BJ (cell line): Measurements from ENCODE around the gene FCER1G. TPM values are rescaled to one million over a fixed set of nuclear protein-coding genes. Genes with fewer than 3 reads are reported as not detected.

ENCODE experiments used
- CTCF ChIA-PET: fragments of 350-600 bp; formaldehyde crosslinking; extraction: SDS; loops from one replicate; lab custom pipeline; 2021; ENCODE audit warnings: antibody characterized with exemption, inconsistent platforms; lab: Yijun Ruan, JAX
- POLR2A ChIA-PET: fragments of 300-600 bp; sonication (Branson Sonifier 250); formaldehyde crosslinking; extraction: SDS; loops from one replicate; lab custom pipeline; 2021; ENCODE audit warnings: antibody characterized with exemption; lab: Charles Lee
- DNase-seq: peaks from one replicate; pipeline ENCODE4 v3.0.0-alpha.2; 2011; ENCODE audit warnings: low read depth
- H3K27me3 ChIP-seq: 2 replicates; pipeline ENCODE4 v1.6.0; 2011; ENCODE audit warnings: low read length; ENCODE audit not compliant: control insufficient read depth, insufficient read depth
- H3K36me3 ChIP-seq: 2 replicates; pipeline ENCODE4 v1.5.1; 2011; ENCODE audit warnings: low read length; ENCODE audit not compliant: control insufficient read depth, insufficient read depth
- H3K4me3 ChIP-seq: 2 replicates; pipeline ENCODE4 v1.5.1; 2011; ENCODE audit warnings: low read depth, mild to moderate bottlenecking, control low read depth, low read length
- polyA plus RNA-seq: library from polyadenylated mRNA; depleted of rRNA; stranded (reverse); fragments of >200 nt; gene quantifications from 2 replicates; pipeline ENCODE4 v1.2.3, GENCODE V29; 2011
- TF ChIP-seq, protein P1 (sequence below): IDR thresholded peaks from 2 replicates; pipeline ENCODE4 v1.5.1; 2011; ENCODE audit warnings: low read depth, mild to moderate bottlenecking, control low read depth, inconsistent platforms, low read length, moderate library complexity; ENCODE audit not compliant: insufficient read depth

The FCER1G gene
- polyA plus RNA-seq, 1 experiment: 0.38 TPM

DNA sequence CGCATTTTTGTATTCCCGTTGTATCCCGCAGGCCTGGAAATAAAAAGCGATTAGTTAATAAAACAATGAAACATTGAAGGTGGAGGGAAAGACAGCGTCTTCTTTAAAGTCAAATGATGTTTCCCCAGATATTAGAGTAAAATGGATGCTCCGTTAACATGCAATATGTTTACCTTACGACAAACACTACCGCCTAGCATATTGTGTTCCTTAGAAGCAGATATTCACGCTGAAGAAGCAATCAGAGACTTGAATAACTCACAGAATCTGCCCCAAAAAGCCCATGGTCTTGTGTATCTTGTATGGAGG lies 37.2 kb upstream of the FCER1G start:
- Histone ChIP-seq H3K4me3 (peak overlapping the region; percentile 95; the same call in 1 of the 2 replicates), H3K27me3 (no peaks in the 10 kb centered on the region), H3K36me3 (peaks cover 9% of the 10 kb centered on the region)
- TF ChIP-seq, protein P1, sequence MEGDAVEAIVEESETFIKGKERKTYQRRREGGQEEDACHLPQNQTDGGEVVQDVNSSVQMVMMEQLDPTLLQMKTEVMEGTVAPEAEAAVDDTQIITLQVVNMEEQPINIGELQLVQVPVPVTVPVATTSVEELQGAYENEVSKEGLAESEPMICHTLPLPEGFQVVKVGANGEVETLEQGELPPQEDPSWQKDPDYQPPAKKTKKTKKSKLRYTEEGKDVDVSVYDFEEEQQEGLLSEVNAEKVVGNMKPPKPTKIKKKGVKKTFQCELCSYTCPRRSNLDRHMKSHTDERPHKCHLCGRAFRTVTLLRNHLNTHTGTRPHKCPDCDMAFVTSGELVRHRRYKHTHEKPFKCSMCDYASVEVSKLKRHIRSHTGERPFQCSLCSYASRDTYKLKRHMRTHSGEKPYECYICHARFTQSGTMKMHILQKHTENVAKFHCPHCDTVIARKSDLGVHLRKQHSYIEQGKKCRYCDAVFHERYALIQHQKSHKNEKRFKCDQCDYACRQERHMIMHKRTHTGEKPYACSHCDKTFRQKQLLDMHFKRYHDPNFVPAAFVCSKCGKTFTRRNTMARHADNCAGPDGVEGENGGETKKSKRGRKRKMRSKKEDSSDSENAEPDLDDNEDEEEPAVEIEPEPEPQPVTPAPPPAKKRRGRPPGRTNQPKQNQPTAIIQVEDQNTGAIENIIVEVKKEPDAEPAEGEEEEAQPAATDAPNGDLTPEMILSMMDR: no peak
- DNase-seq: no peak
- POLR2A ChIA-PET: no interaction called here
- CTCF ChIA-PET: interaction anchor here (1.0 kb wide), 1 partner anchor 12 kb away, joined by 3 read pairs; the partner anchor contains the start of gene PPOX

DNA sequence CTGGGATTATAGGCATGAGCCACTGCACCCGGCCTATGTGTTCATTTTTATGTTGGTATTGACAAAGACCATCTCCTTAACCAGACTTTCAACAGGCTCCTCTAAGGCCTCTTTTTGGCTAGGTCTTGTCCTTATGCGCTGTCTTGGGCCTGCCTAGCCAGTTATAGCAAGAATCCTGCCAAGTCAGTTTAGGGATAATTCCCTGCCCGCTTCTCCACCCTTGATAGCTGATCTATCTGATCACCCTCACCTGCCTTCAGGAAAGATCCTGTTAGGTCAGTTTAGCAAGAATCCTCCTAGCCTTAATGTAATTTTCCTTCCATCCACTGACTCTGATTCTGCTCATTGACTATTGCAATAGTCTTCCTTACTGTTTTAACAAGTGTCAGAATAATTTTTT lies 35.4 kb upstream of the FCER1G start:
- no peak for DNase-seq
- H3K27me3 ChIP-seq: no peaks in the 10 kb centered on the region
- CTCF ChIA-PET: interaction anchor here (0.6 to 4.0 kb wide), 9 partner anchors 10 to 226 kb away, joined by 3 to 34 read pairs (median 3); no protein-coding TSS in a partner anchor
- peaks cover 5% of the 10 kb centered on the region for H3K36me3 ChIP-seq
- POLR2A ChIA-PET: no interaction called here
- TF ChIP-seq, protein P1: no peak
- H3K4me3 ChIP-seq: no peak overlapping the region

DNA sequence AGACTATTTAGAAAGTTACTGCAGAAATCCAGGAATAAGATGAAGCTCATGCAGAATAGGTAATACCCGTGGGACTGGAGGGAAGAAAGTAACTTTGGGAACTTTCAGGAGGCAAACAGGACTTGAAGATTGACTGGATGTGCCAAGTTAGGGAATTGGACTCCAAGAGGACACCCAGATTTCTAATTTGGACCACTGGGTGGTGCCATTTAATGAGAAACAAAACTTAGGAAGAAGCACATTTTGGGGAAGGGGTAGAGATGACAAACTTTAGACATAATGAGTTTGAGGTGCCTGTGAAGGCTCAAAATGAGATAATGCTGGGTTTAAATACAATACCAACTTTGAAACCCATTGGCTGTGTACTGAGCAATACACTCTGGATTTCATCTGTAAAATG lies 34.5 kb upstream of the FCER1G start:
- TF ChIP-seq, protein P1: peak; percentile 33
- no peak for DNase-seq
- Histone ChIP-seq H3K27me3 (no peaks in the 10 kb centered on the region), H3K4me3 (no peak overlapping the region), H3K36me3 (peaks cover 3% of the 10 kb centered on the region; the same call in 1 of the 2 replicates)
- ChIA-PET CTCF (interaction anchor here (1.0 to 4.0 kb wide), 6 partner anchors 12 to 209 kb away, joined by 3 to 34 read pairs (median 3); partner anchors contain the start of gene PPOX), POLR2A (no interaction called here)

DNA sequence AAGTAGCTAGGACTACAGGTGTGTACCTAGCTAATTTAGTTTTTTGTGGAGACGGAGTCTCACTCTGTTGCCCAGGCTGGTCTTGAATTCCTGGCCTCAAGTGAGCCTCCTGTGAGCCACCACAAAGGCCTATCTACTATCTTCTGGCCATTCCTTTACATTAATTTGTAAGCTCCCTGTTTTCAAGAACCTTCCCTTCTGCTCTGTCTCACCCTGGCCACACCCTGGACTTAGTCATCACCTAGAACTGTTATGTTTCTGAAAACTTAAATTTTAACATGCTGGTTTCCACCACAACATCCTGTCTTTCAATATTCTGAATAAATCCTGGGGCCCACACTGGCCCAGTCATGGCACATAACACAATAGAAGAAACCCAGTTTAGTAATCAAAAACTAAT lies 32.9 kb upstream of the FCER1G start:
- CTCF ChIA-PET: interaction anchor here (1.1 to 4.0 kb wide), 5 partner anchors 10 to 44 kb away, joined by 3 to 34 read pairs (median 5); partner anchors contain the start of gene TOMM40L
- TF ChIP-seq, protein P1: no peak
- POLR2A ChIA-PET: interaction anchor here (1.0 kb wide), 1 partner anchor 20 kb away, joined by 3 read pairs; the partner anchor contains the start of gene NDUFS2
- H3K27me3 ChIP-seq: no peaks in the 10 kb centered on the region
- no peak for DNase-seq
- H3K36me3 ChIP-seq: no peaks in the 10 kb centered on the region
- no peak overlapping the region for H3K4me3 ChIP-seq

DNA sequence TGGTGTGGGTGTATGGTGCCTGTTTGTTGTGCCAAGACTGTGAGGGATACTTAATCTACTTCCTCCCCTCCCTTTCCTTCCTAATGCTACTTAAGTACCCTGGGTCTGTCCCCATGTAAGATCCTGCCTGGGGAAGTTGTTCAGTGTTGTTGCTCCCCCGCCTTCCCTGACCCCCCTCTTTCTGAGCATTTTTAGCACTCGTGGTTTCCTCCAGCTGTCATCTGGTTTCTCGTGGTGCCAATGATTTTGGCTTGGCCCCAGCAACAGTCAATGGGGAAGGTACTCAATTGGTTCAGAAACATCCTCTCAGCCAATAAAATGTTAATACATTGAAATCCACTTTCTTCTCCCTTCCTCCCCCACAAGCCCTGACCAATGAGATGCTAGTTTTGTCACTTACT lies 29.8 kb upstream of the FCER1G start:
- Histone ChIP-seq H3K4me3 (no peak overlapping the region), H3K36me3 (no peaks in the 10 kb centered on the region), H3K27me3 (no peaks in the 10 kb centered on the region)
- TF ChIP-seq, protein P1: no peak
- ChIA-PET POLR2A (no interaction called here), CTCF (interaction anchor here (1.5 kb wide), 1 partner anchor 40 kb away, joined by 5 read pairs; the partner anchor contains the start of gene TOMM40L)
- no peak for DNase-seq
